ENCODE results near the gene ARHGDIA. TPM values are rescaled to one million over a fixed set of nuclear protein-coding genes. Genes with fewer than 3 reads are reported as not detected.

The ARHGDIA gene
- total RNA-seq, 1 donor from 2014 or later, result 396 TPM

DNA sequence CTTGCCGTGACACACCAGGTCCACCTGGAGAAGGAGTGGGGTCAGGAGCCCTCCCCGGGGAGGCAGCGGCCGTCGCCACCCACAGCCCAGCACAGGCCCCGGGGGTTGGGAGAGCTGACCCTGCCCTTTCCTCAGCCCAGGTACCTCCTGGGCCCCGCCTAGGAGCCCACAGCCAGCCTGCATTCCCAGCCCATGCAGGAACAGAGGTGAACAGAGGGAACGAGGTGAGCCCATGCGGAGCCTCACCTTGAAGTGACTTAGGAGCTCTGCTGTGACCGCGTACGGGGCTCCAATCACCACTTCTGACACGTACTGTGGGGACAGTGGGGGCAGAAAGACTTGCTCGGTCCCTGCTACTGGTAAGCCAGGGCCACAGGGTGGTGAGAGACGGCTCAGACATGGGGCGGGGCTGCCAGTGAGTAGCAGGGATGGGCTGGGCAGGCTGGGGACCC, 34.3 kb upstream of the ARHGDIA start:
- no peak overlapping the region for H3K4me3 Mint-ChIP-seq
- DNase-seq (no peak), ATAC-seq (ENCODE audit: low read depth) (no peak)
- H3K27me3 Mint-ChIP-seq, result peaks cover 8% of the 10 kb centered on the region
- TF ChIP-seq, protein P1, sequence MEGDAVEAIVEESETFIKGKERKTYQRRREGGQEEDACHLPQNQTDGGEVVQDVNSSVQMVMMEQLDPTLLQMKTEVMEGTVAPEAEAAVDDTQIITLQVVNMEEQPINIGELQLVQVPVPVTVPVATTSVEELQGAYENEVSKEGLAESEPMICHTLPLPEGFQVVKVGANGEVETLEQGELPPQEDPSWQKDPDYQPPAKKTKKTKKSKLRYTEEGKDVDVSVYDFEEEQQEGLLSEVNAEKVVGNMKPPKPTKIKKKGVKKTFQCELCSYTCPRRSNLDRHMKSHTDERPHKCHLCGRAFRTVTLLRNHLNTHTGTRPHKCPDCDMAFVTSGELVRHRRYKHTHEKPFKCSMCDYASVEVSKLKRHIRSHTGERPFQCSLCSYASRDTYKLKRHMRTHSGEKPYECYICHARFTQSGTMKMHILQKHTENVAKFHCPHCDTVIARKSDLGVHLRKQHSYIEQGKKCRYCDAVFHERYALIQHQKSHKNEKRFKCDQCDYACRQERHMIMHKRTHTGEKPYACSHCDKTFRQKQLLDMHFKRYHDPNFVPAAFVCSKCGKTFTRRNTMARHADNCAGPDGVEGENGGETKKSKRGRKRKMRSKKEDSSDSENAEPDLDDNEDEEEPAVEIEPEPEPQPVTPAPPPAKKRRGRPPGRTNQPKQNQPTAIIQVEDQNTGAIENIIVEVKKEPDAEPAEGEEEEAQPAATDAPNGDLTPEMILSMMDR (IDR thresholded peaks at IDR 0.05), result no peak
- H3K27ac Mint-ChIP-seq, result no peak overlapping the region
- ChIA-PET POLR2A (no interaction called here), CTCF (no interaction called here)
- intact Hi-C loops (cut with micrococcal nuclease), result no loop called here
- peaks cover 8% of the 10 kb centered on the region for H3K4me1 Mint-ChIP-seq
- peaks cover 22% of the 10 kb centered on the region for H3K36me3 Mint-ChIP-seq (ENCODE audit: low read depth)
- no peaks in the 10 kb centered on the region for H3K9me3 Mint-ChIP-seq

- peaks cover 10% of the 10 kb centered on the region for H3K27me3 Mint-ChIP-seq
- peaks cover 5% of the 10 kb centered on the region for H3K4me1 Mint-ChIP-seq
- CTCF ChIA-PET, result no interaction called here
- intact Hi-C loops (cut with micrococcal nuclease), result no loop called here
- H3K4me3 Mint-ChIP-seq, result no peak overlapping the region
- H3K27ac Mint-ChIP-seq, result no peak overlapping the region
- H3K9me3 Mint-ChIP-seq, result no peaks in the 10 kb centered on the region
- TF ChIP-seq, protein P1 (IDR thresholded peaks at IDR 0.05), result no peak
- DNase-seq, result no peak
- no peak for ATAC-seq (ENCODE audit: low read depth)
- peaks cover 29% of the 10 kb centered on the region for H3K36me3 Mint-ChIP-seq (ENCODE audit: low read depth)
- POLR2A ChIA-PET, result no interaction called here
Observed at GRCh38 chr17:81904600-81905423, 33.7 kb upstream of the ARHGDIA start.

- intact Hi-C loops (cut with micrococcal nuclease), result no loop called here
- no peak overlapping the region for H3K27ac Mint-ChIP-seq
- peaks cover 10% of the 10 kb centered on the region for H3K27me3 Mint-ChIP-seq
- DNase-seq (no peak), ATAC-seq (ENCODE audit: low read depth) (no peak)
- CTCF ChIA-PET, result no interaction called here
- peaks cover 32% of the 10 kb centered on the region for H3K36me3 Mint-ChIP-seq (ENCODE audit: low read depth)
- H3K4me3 Mint-ChIP-seq, result no peak overlapping the region
- peaks cover 5% of the 10 kb centered on the region for H3K4me1 Mint-ChIP-seq
- TF ChIP-seq, protein P1 (IDR thresholded peaks at IDR 0.05), result no peak
- POLR2A ChIA-PET, result no interaction called here
- no peaks in the 10 kb centered on the region for H3K9me3 Mint-ChIP-seq
Observed at GRCh38 chr17:81903896-81904599, 32.9 kb upstream of the ARHGDIA start.

GRCh38 chr17:81903415-81903831, 32.3 kb upstream of the ARHGDIA start:
- TF ChIP-seq, protein P1 (IDR thresholded peaks at IDR 0.05), result no peak
- no peaks in the 10 kb centered on the region for H3K9me3 Mint-ChIP-seq
- CTCF ChIA-PET, result no interaction called here
- no peak overlapping the region for H3K27ac Mint-ChIP-seq
- POLR2A ChIA-PET, result interaction anchor here (0.6 to 1.4 kb wide), 2 partner anchors 24 to 70 kb away, joined by 3 read pairs; partner anchors contain the start of genes MAFG and MCRIP1
- no peak overlapping the region for H3K4me3 Mint-ChIP-seq
- H3K4me1 Mint-ChIP-seq, result peaks cover 5% of the 10 kb centered on the region
- peaks cover 10% of the 10 kb centered on the region for H3K27me3 Mint-ChIP-seq
- intact Hi-C loops (cut with micrococcal nuclease), result no loop called here
- ATAC-seq (ENCODE audit: low read depth) (no peak), DNase-seq (no peak)
- peaks cover 37% of the 10 kb centered on the region for H3K36me3 Mint-ChIP-seq (ENCODE audit: low read depth)

All from activated B cell treated with CpG ODN at 0.5 μM for 24 hours (primary cell).